ENCODE results near the gene MYZAP.

GRCh38 chr15:57589281-57589680 lies 2.4 kb upstream of the MYZAP start:
- no peak for TF ChIP-seq IRF3 (IDR thresholded peaks at IDR 0.05; ENCODE audit: low read depth, low read length)
- no peak for TF ChIP-seq EP300 (IDR thresholded peaks at IDR 0.05; ENCODE audit: borderline replicate concordance in 1 of 2, low read depth in 1 of 2, low read length in 1 of 2)
- TF ChIP-seq CHD2 (IDR thresholded peaks at IDR 0.05; ENCODE audit: low read length, partially characterized antibody), result no peak
- no peak for TF ChIP-seq MAX (IDR thresholded peaks at IDR 0.05; ENCODE audit: low read depth)
- TF ChIP-seq REST (IDR thresholded peaks at IDR 0.05; ENCODE audit: low read depth, low read length), result no peak
- TF ChIP-seq CTCF (IDR thresholded peaks at IDR 0.05), result no peak
- no peak for TF ChIP-seq ELF1 (IDR thresholded peaks at IDR 0.05)
- TF ChIP-seq POLR2AphosphoS5 (IDR thresholded peaks at IDR 0.05; ENCODE audit: low read depth, low read length), result no peak
- no peak for TF ChIP-seq FOXJ3 (CRISPR knock-in tag; IDR thresholded peaks at IDR 0.05)
- no peak for TF ChIP-seq SIN3A (IDR thresholded peaks at IDR 0.05; ENCODE audit: borderline replicate concordance, low read depth, low read length)
- TF ChIP-seq USF1 (IDR thresholded peaks at IDR 0.05; ENCODE audit: borderline replicate concordance, low read depth), result no peak

All from SK-N-SH (cell line).